GM10266 (cell line): Measurements from ENCODE around the gene TMEM8B.

Experiments
- DNase-seq: peaks from one replicate; pipeline ENCODE4 v3.0.0; 2012; ENCODE audit errors: extremely low spot score
- CTCF ChIP-seq: IDR thresholded peaks from 2 replicates; pipeline ENCODE4 v1.5.1; 2012; ENCODE audit warnings: mild to moderate bottlenecking, low read depth; ENCODE audit not compliant: control insufficient read depth, insufficient read depth; ENCODE audit errors: missing control alignments

Gene TMEM8B

DNA sequence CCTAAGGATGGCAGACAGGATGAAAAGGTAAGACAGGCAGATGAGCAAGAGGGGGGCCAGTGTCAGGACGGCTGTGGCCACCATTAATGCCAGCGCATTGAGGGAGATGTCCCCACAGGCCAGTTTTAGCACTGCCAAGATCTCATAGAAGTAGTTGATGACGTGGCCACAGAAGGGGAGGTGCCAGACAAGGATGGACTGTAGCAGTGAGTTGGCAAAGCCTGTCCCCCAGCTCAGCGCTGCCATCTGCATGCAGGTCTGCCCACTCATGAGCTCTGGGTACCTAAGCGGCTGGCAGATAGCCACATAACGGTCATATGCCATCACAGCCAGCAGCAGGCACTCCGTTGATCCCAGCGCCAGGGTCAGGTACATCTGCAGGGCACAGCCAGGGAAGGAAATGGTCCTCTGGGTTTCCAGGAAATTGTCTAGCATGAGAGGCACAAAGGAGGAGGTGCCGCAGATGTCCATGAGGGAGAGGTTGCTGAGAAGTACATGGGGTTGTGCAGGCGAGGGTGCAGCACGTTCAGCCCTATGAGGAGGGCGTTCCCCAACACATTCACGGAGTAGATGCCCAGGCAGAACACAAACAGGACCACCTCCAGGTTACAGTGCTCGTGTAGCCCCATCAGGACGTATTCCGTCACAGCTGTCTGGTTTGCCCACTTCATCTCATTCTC lies 30.4 kb downstream of the TMEM8B start:
- DNase-seq: no peak
- TF ChIP-seq CTCF: no peak

GRCh38 chr9:35859990-35860339 lies 30.9 kb downstream of the TMEM8B start:
- no peak for DNase-seq
- TF ChIP-seq CTCF: no peak

- no peak for TF ChIP-seq CTCF
- no peak for DNase-seq
Measured at GRCh38 chr9:35861161-35861897, 32.3 kb downstream of the TMEM8B start.

DNA sequence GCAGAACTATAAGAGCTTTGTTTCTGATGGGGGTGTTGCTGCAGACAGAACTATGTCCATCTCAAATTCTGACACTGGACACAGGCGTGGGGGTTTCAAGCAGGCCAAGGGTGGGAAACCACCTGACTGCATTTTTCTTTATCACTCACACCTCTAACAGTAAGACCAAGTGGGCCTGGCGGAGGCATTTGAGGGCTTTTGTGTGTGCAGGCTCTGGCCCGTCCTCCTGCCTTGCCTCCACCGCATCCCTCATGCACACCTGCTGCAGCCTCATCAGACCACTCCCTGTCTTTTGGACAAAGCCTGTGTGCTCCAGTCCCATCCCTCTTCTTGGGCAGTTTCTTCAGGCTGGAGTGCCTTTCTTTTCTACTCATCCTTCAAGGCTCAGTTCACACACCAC lies 33.3 kb downstream of the TMEM8B start:
- no peak for DNase-seq
- TF ChIP-seq CTCF: no peak

GRCh38 chr9:35863583-35863982 lies 34.6 kb downstream of the TMEM8B start:
- no peak for DNase-seq
- TF ChIP-seq CTCF: no peak

DNA sequence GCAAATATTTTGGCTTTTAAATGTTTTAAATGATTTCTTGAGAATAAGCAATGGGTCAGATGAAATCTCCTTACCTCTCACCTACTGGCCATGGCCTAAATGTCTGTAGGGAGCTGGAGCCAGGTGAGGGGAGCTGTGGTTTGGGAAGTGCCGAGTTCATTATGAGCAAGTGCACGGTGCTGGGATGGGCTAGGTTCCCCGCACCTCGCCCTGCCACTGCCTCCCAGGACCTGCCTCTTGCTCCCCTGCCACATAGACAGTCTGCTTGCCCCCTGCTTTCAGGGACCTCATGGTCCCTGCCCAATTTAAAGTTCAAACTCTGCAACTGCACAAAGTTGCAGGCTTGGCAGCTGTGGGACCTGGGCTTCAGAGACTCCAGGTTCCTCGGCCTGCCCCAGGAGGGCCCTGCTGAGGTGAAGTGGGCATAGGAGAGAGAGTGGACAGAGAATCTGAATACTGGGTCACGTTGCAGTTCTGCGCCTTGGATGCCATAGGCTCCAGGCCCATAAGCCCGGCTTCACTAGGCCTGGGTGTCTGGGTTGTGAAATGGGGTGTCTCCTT lies 35.7 kb downstream of the TMEM8B start:
- no peak for DNase-seq
- no peak for TF ChIP-seq CTCF

GRCh38 chr9:35867538-35867937 lies 38.5 kb downstream of the TMEM8B start:
- no peak for DNase-seq
- no peak for TF ChIP-seq CTCF
